GM12872 (cell line): ENCODE measurements around the gene SFRP2.

ENCODE experiments used
- TF ChIP-seq, protein P1 (sequence below): IDR thresholded peaks from 3 replicates; pipeline ENCODE4 v1.5.1; 2011; ENCODE audit warnings: low read depth, mild to moderate bottlenecking, low read length, moderate library complexity; ENCODE audit not compliant: insufficient read depth

The SFRP2 gene

DNA sequence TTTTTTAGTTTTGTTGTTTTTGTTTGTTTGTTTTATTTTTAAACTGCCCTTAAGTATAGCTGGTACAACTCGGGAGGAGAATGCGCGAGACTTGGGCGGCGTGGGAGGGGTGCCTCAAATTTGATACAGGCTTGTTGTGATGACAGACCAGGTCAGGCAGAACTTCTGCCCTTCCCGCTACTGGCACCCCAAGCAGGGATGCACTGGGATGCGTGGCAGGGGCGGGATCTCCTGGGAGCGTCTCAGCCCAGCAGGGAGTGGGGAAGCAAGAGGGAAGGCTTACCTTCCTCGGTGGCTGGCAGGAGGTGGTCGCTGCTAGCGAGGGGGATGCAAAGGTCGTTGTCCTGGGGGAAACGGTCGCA is 851 bp downstream of the SFRP2 start:
- TF ChIP-seq, protein P1, sequence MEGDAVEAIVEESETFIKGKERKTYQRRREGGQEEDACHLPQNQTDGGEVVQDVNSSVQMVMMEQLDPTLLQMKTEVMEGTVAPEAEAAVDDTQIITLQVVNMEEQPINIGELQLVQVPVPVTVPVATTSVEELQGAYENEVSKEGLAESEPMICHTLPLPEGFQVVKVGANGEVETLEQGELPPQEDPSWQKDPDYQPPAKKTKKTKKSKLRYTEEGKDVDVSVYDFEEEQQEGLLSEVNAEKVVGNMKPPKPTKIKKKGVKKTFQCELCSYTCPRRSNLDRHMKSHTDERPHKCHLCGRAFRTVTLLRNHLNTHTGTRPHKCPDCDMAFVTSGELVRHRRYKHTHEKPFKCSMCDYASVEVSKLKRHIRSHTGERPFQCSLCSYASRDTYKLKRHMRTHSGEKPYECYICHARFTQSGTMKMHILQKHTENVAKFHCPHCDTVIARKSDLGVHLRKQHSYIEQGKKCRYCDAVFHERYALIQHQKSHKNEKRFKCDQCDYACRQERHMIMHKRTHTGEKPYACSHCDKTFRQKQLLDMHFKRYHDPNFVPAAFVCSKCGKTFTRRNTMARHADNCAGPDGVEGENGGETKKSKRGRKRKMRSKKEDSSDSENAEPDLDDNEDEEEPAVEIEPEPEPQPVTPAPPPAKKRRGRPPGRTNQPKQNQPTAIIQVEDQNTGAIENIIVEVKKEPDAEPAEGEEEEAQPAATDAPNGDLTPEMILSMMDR, result no peak

DNA sequence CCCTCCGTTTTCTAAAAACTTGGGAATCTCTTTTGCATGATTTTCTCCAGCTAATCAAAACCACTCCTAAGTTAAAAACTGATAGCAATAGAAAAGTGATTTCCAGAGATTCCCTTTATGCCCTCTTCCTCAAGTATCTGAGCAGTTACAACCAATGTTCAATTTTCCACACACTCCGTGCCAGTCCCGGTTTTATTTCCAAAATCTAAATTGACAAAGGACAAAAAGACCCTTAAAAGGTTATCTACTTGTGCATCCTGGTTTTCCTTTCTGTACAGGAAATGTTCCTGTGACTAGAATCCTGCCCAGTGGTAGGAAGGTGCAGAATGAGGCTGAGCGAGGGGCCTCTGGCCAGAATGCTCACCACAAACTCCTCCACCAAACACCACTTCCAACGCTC is 1.3 kb downstream of the SFRP2 start:
- TF ChIP-seq, protein P1, result no peak

DNA sequence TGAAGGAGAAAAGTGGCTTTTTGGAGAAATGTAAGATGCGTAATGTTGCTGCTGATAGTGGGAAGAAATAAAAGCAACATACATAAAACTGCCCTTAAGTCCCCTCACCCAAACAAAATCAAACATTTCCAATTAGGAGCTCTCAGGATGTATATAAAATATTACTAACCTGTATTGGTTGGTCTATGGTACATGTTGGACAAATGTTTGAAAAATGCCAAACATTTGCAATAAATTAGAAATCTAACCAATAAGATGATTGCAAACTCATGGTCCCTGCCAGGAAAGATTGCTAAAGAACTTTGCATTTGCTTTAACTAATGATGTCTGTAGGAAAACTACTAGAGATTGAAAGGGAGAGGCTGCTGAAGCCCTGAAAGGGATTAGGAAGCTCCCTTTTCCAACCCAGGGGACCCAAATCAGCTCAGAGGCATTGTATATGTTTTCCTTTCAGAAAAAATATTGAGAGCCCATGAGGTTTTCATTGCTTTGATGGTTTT is 1.8 kb downstream of the SFRP2 start:
- TF ChIP-seq, protein P1, result no peak

DNA sequence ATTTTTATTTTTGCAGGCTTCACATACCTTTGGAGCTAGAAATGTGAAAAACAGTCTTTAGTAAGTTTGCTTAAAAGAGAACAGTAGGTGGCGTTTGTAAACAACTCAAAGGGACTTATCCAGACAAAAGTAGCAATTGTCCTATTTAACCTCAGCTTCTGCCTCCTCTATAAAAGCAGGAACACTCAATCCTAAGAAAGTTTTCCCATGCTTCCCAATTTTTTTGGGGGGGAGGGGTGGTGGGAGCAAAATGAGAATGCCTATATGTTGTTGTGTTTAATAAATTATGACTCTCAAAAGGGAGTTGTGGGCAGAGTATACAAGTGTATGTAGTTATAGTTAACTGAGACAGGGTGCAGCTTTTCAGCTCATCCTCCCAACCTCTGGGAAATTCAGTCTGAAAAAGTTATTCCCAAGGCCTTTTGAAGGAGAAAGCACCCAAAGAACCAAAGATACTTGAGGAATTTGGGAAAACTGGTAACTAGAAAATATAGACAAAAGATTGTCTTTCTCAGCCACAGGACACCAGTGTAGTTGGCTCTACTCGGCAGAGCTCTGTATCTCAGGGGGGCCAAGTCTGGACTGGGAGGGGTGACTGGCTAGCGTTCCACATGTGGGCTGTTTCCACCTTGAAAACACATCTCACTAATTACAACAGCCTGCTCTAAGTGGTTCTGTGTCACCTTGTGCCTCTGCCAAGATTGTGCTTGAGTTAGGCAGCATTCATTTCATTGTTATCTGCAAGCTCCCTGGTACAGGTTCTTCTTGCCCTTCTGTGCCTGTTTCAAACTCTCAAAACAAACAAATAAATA is 2.8 kb downstream of the SFRP2 start:
- TF ChIP-seq, protein P1, result peak; percentile 50; the same call in 1 of the 3 replicates

DNA sequence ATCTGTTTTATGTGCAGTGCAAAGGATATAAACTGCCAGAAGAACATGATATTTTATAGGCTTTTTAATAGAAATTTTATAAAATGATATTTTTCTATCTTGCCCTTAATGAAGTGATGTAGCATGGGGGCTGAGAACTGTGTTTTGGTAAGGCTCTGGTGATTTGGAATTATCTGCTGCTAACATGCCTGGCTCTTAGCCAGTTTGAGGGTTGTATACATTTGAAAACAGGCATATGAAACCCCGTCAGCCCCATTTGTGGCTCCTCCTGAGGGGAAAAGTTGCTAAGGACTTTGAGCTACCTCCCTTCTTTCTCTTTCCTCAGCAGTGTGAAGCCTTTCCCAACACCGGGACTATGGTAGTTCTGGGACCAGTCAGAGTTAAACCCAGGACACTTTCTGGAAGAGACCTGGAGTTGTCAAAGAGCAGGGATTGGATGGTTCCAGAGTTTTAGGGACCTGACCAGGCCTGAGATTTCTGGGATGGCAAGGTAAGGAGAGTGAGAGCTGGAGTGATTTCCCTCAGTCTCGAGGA is 4.7 kb downstream of the SFRP2 start:
- TF ChIP-seq, protein P1, result no peak

DNA sequence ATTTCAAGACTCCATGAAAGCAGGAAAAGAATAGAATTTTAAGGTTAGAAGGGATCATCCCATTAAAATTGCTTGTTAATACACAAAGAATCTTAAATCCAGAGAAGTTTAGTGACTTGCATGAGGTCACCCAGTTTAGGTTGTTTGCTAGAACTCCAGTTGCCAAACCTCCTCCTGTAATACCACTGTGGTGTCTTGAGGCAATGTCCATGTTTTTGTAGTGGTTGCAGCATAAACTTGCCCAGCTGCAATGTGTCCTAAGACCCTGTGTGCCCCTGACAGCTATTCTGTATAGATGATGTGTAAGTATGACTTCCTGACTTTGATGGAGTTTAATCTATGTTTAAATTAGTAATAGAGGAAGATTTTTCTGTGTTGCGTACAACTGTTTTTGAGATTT is 6.3 kb downstream of the SFRP2 start:
- TF ChIP-seq, protein P1, result no peak

DNA sequence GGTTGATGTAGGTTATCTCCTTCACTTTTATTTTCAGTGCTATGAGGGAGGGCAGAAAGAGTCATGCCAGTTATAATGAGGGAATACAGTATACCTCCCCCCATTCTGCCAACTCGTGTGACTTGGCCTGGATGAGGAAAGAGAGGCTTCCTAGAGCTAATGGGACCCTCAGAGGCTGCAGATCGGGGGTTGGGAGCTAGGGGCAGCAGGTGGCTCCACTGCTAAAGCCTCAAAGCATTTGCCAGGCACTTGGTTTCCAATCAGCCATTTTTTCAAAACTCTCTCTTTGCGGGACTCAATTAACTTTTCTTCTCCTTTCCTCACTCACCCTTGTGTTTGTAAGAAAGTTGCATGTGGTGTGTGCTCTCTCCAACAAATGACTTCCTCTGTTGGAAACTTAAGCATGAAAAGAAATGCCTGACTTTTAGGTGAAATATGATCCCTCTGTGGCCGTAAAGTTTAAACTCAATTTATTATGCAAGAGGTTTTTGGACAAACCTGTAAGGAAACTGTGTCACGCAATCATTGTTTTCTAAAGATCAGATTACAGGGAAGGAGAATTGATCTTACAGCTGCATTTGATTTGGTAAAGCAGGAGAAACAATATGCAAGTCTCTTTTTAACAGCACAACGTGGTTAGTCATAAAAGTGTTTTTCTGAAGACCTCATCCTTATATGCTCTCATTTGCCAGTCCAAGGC is 7.0 kb downstream of the SFRP2 start:
- TF ChIP-seq, protein P1, result no peak
